GM06990 (cell line): Measurements from ENCODE around the gene ARSI.

Experiments used
- DNase-seq: peaks from one replicate; pipeline ENCODE4 v3.0.0-alpha.2; 2011; ENCODE audit not compliant: insufficient read length; ENCODE audit errors: extremely low read depth
- H3K27me3 ChIP-seq: replicated peaks from 2 replicates; pipeline ENCODE4 v1.6.0; 2011; ENCODE audit warnings: low read length; ENCODE audit not compliant: control insufficient read depth, insufficient read depth
- H3K36me3 ChIP-seq: 2 replicates; pipeline ENCODE4 v1.5.1; 2011; ENCODE audit warnings: low read length; ENCODE audit not compliant: control insufficient read depth, insufficient read depth
- H3K4me3 ChIP-seq: replicated peaks from 2 replicates; pipeline ENCODE4 v1.5.1; 2011; ENCODE audit warnings: low read depth, mild to moderate bottlenecking, control low read depth, low read length
- CTCF ChIP-seq: IDR thresholded peaks from 2 replicates; pipeline ENCODE4 v1.5.1; 2011; ENCODE audit warnings: low read length, control low read depth, mild to moderate bottlenecking, inconsistent platforms; ENCODE audit not compliant: insufficient read depth, poor library complexity, severe bottlenecking

ARSI gene

GRCh38 chr5:150291388-150292385, 11.0 kb downstream of the ARSI start:
- Histone ChIP-seq H3K4me3 (no peak overlapping the region), H3K36me3 (no peaks in the 10 kb centered on the region), H3K27me3 (no peaks in the 10 kb centered on the region; the same call in none of the 2 replicates)
- DNase-seq = no peak
- TF ChIP-seq CTCF = no peak

- DNase-seq = no peak
These were observed 12.9 kb downstream of the ARSI start, which contains the start of gene CAMK2A for GRCh38 chr5:150289551-150290390. Gene CAMK2A (minus strand): TSS chr5:150289773. CDS start chr5:150289625, 148 bp downstream.

GRCh38 chr5:150288791-150289190, 13.9 kb downstream of the ARSI start:
- H3K36me3 ChIP-seq = no peaks in the 10 kb centered on the region
- no peaks in the 10 kb centered on the region; the same call in none of the 2 replicates for H3K27me3 ChIP-seq
- TF ChIP-seq CTCF = no peak
- DNase-seq = no peak
- no peak overlapping the region for H3K4me3 ChIP-seq

More at GRCh38 chr5:150289551-150290390, 12.9 kb downstream of the ARSI start, which contains the start of gene CAMK2A:
- Histone ChIP-seq H3K36me3 (no peaks in the 10 kb centered on the region), H3K27me3 (no peaks in the 10 kb centered on the region; the same call in none of the 2 replicates), H3K4me3 (no peak within 1 kb of the TSS)
- no peak for TF ChIP-seq CTCF

GRCh38 chr5:150288361-150288760, 14.3 kb downstream of the ARSI start:
- H3K27me3 ChIP-seq = no peaks in the 10 kb centered on the region; the same call in none of the 2 replicates
- no peak for TF ChIP-seq CTCF

GRCh38 chr5:150286820-150287219, 15.9 kb downstream of the ARSI start:
- H3K36me3 ChIP-seq = no peaks in the 10 kb centered on the region
- no peak for DNase-seq
- peaks cover 3% of the 10 kb centered on the region for H3K27me3 ChIP-seq
- TF ChIP-seq CTCF = peak; percentile 36
- H3K4me3 ChIP-seq = no peak overlapping the region

More at GRCh38 chr5:150288361-150288760, 14.3 kb downstream of the ARSI start:
- H3K36me3 ChIP-seq = no peaks in the 10 kb centered on the region
- H3K4me3 ChIP-seq = no peak overlapping the region
- DNase-seq = no peak
